Measurements from ENCODE around the gene RMRP.

RMRP gene

DNA sequence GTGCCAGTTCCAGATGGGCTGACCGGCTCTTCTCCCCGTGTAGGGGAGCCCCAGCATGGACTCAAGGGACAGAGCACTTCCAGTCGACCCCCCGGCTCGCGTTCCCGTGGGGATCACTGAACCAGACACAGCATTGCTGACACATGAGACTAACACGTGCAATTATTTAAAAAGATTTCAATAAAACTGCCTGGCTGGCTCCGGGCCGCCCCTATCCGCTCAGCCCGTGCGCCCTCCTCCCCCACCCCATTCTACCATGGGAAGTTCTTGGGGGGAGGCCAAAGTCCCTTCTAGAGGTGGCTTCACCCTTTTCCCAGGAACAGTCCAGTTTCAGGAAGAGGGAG lies 48.0 kb downstream of the RMRP start:
- DNase-seq (ENCODE audit: low read depth) = no peak

DNA sequence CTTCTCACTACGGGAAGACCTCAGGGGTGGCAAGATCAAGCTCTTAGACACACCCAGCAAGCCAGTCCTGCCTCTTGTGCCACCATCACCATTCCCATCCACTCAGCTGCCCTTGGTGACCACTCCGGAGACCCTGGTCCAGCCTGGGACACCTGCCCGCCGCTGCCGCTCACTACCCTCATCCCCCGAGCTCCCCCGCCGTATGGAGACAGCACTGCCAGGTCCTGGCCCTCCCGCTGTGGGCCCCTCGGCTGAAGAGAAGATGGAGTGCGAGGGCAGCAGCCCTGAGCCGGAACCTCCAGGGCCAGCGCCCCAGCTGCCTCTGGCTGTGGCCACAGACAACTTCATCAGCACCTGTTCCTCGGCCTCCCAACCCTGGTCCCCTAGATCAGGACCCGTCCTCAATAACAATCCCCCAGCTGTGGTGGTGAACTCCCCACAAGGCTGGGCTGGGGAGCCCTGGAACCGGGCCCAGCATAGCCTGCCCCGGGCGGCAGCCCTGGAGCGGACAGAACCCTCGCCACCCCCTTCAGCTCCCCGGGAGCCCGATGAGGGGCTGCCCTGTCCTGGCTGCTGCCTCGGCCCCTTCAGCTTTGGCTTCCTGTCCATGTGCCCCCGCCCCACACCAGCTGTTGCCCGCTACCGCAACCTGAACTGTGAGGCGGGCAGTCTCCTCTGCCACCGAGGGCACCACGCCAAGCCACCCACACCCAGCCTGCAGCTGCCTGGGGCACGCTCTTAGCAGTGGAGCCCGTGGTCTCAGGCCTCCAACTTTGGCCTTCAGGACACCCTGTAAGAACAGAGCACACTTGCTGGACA lies 48.6 kb downstream of the RMRP start:
- DNase-seq (ENCODE audit: low read depth) = no peak

DNA sequence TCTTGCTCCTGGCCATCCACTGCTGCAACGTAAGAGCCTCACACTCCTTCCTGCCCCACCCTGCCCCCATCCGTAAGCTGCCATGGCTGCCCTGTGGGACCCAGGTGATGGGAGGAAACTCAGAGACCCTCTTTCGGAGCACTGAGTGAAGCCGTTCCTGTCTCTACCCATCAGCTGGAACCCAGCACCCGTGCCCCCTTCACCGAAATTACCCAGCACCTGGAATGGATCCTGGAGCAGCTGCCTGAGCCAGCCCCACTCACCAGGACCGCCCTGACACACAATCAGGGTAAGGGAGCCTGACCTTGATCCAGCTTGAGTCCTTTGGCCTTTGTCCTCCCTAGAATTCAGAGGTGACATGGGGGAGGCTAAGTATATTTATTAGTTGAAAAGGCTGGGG lies 49.6 kb downstream of the RMRP start:
- no peak for DNase-seq (ENCODE audit: low read depth)
